K562 (cell line): ENCODE measurements around the gene MYB. TPM values are rescaled to one million over a fixed set of nuclear protein-coding genes. Genes with fewer than 3 reads are reported as not detected.

Source experiments
- ATF1 ChIP-seq, 2 experiments: fragments of 450-650 bp in 1 of 2; IDR thresholded peaks; 2 replicates each; pipeline ENCODE4 v1.6.1; 2016; ENCODE audit warnings: missing compliant biosample characterization in 1 of 2, missing genetic modification characterization in 1 of 2
- BDP1 ChIP-seq: IDR thresholded peaks from 3 replicates; pipeline ENCODE4 v1.6.1; 2011; ENCODE audit not compliant: insufficient read length, insufficient read depth
- CREB1 ChIP-seq, 2 experiments: sonication (generic) in 1 of 2; formaldehyde crosslinking in 1 of 2; IDR thresholded peaks; 2 replicates each; pipeline versions ENCODE4 v1.6.1 to v1.8.0; 2012 to 2022; ENCODE audit warnings: inconsistent platforms in 1 of 2, mild to moderate bottlenecking in 1 of 2, missing genetic modification reagents in 1 of 2, moderate library complexity in 1 of 2
- CTBP1 ChIP-seq: fragments of 450-650 bp; IDR thresholded peaks from 2 replicates; pipeline ENCODE4 v1.6.1; 2016; ENCODE audit warnings: borderline replicate concordance
- FOSL1 ChIP-seq: fragments of 200-800 bp; sonication (Bioruptor generic); conservative IDR thresholded peaks from 2 replicates; pipeline ENCODE4 v1.6.1; 2016; ENCODE audit warnings: missing genetic modification characterization, missing compliant biosample characterization
- FOXJ2 ChIP-seq: fragments of 200-800 bp; sonication (Bioruptor generic); IDR thresholded peaks from 2 replicates; pipeline ENCODE4 v1.6.1; 2016; ENCODE audit warnings: missing genetic modification characterization, missing compliant biosample characterization
- GTF2F1 ChIP-seq: IDR thresholded peaks from 2 replicates; pipeline ENCODE4 v1.6.1; 2011; ENCODE audit warnings: low read depth, low read length, improper control_type of control experiment
- MAFK ChIP-seq: IDR thresholded peaks from 2 replicates; pipeline ENCODE4 v1.6.1; 2011; ENCODE audit warnings: low read length, improper control_type of control experiment
- MCM2 ChIP-seq: fragments of 450-650 bp; IDR thresholded peaks from 2 replicates; pipeline ENCODE4 v1.6.1; 2017; ENCODE audit warnings: low read depth, mild to moderate bottlenecking
- NCOA2 ChIP-seq, 2 experiments: fragments of 450-650 bp; IDR thresholded peaks; 2 replicates each; pipeline ENCODE4 v1.6.1; 2018; ENCODE audit warnings: mild to moderate bottlenecking in 2 of 2, moderate library complexity in 1 of 2; ENCODE audit not compliant: partially characterized antibody in 2 of 2
- NFIC ChIP-seq: fragments of 450-650 bp; IDR thresholded peaks from 2 replicates; pipeline ENCODE4 v1.6.1; 2017; ENCODE audit warnings: mild to moderate bottlenecking, inconsistent platforms
- PHB ChIP-seq: fragments of 250-450 bp; sonication (Bioruptor Pico); IDR thresholded peaks from 2 replicates; pipeline ENCODE4 v1.5.0; 2021
- PHB2 ChIP-seq: fragments of 450-650 bp; IDR thresholded peaks from 2 replicates; pipeline ENCODE4 v1.6.1; 2017; ENCODE audit warnings: low read depth
- POLR2G ChIP-seq: fragments of 200-400 bp; formaldehyde crosslinking; IDR thresholded peaks from 2 replicates; pipeline ENCODE4 v1.6.1; 2017; ENCODE audit warnings: low read depth, mild to moderate bottlenecking, antibody characterized with exemption, low read length, moderate library complexity
- RCOR1 ChIP-seq, 2 experiments: IDR thresholded peaks; 2 replicates each; pipeline ENCODE4 v1.6.1; 2012; ENCODE audit warnings: low read depth in 2 of 2, low read length in 2 of 2, borderline replicate concordance in 1 of 2, improper control_type of control experiment in 1 of 2
- U2AF2 ChIP-seq: fragments of 200-400 bp; formaldehyde crosslinking; optimal IDR thresholded peaks from 2 replicates; pipeline ENCODE3; 2017; ENCODE audit warnings: low read depth, mild to moderate bottlenecking, low read length
- WHSC1 ChIP-seq: IDR thresholded peaks from one replicate; pipeline ENCODE4 v1.6.1; 2012; ENCODE audit warnings: low read length, control low read depth, inconsistent platforms
- ZSCAN32 ChIP-seq: fragments of 450-650 bp; formaldehyde crosslinking; IDR thresholded peaks from 2 replicates; pipeline ENCODE4 v1.4.0; 2020; ENCODE audit warnings: mild to moderate bottlenecking, moderate library complexity
- polyA plus RNA-seq, 8 experiments: library from polyadenylated mRNA; depleted of rRNA in 4 of 8; stranded (reverse) in 5 of 8; unstranded in 3 of 8; fragments of >200 nt; fragmentation: Nextera tagmentation in 2 of 8; fragmentation: Illumina TruSeq in 1 of 8; extraction: Ambion mirVana in 2 of 8; extraction: Trizol in 1 of 8; gene quantifications; 2 replicates each; pipeline versions ENCODE4 v1.2.1 to v1.2.3, GENCODE V29; 2011 to 2014; ENCODE audit warnings: inconsistent platforms in 1 of 8, missing spikeins in 1 of 8
- total RNA-seq, 7 experiments: library from RNA; depleted of rRNA in 6 of 7; stranded (reverse); fragments of >200 nt in 6 of 7; fragmentation: Illumina TruSeq in 2 of 7; extraction: Trizol in 2 of 7; gene quantifications; 2 replicates each; pipeline versions ENCODE4 v1.2.1 to v1.2.3, GENCODE V29; 2011 to 2021; ENCODE audit warnings: low replicate concordance in 1 of 7
- TF ChIP-seq, protein P1 (sequence below): fragments of 250-450 bp; sonication (Bioruptor Pico); IDR thresholded peaks from 2 replicates; pipeline ENCODE4 v1.4.0; 2020; ENCODE audit warnings: mild to moderate bottlenecking
- TF ChIP-seq, protein P2 (sequence below): fragments of 250-450 bp; sonication (Bioruptor Pico); IDR thresholded peaks from 2 replicates; pipeline ENCODE4 v1.9.0; 2021; ENCODE audit warnings: mild to moderate bottlenecking
- TF ChIP-seq, protein P3 (sequence below): sonication (generic); formaldehyde crosslinking; IDR thresholded peaks from 2 replicates; pipeline ENCODE4 v1.8.0; 2022; ENCODE audit warnings: mild to moderate bottlenecking, low read depth, missing genetic modification reagents
- TF ChIP-seq, protein P4 (sequence below): fragments of 250-450 bp; sonication (Bioruptor Pico); IDR thresholded peaks from 2 replicates; pipeline ENCODE4 v1.8.0; 2021; ENCODE audit warnings: moderate library complexity, mild to moderate bottlenecking, inconsistent platforms
- TF ChIP-seq, protein P5 (sequence below): fragments of 250-450 bp; sonication (Bioruptor Pico); IDR thresholded peaks from 2 replicates; pipeline ENCODE4 v1.6.1; 2021; ENCODE audit warnings: mild to moderate bottlenecking

MYB gene
- total and polyA plus RNA-seq, 9 of the 15 experiments (the other 6 are each of a cell fraction or from before 2014, with no cell fraction given): 35.8 to 218 (median 140) TPM

DNA sequence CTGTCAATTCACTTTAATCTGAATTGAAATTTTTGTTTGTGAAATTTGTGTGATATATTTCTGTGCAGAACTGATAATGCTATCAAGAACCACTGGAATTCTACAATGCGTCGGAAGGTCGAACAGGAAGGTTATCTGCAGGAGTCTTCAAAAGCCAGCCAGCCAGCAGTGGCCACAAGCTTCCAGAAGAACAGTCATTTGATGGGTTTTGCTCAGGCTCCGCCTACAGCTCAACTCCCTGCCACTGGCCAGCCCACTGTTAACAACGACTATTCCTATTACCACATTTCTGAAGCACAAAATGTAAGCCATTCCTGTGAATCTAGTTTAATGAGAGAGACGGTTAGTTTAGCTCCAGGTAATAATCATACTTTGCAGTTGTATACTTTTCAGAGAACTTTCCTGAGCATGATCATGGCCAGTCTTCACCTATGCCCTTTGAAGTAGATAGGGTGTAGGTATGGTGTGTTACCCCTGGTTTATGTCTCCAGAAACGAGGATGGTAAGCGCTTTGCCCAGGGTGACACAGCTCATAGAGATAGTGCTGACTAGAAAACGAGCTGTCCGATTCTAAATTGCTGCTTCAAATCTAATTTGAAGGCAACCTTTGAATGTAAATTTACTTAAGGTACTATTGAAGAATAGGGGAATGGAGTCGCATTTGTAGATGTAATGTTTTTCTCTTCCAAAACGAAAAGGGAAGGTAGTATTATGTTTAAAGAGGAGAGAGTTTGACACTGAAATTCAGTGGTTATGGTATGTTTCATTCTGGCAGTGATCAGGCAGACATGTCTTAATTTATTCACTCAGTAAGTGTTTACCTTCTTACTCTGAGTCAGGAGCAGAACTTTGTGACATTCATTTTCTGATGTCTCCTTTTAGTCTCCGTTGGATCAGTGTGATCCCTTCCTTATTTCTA, 11.4 kb downstream of the MYB start (continued):
- TF ChIP-seq, protein P1, sequence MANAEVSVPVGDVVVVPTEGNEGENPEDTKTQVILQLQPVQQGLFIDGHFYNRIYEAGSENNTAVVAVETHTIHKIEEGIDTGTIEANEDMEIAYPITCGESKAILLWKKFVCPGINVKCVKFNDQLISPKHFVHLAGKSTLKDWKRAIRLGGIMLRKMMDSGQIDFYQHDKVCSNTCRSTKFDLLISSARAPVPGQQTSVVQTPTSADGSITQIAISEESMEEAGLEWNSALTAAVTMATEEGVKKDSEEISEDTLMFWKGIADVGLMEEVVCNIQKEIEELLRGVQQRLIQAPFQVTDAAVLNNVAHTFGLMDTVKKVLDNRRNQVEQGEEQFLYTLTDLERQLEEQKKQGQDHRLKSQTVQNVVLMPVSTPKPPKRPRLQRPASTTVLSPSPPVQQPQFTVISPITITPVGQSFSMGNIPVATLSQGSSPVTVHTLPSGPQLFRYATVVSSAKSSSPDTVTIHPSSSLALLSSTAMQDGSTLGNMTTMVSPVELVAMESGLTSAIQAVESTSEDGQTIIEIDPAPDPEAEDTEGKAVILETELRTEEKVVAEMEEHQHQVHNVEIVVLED: no peak
- TF ChIP-seq MCM2: no peak
- TF ChIP-seq, protein P2, sequence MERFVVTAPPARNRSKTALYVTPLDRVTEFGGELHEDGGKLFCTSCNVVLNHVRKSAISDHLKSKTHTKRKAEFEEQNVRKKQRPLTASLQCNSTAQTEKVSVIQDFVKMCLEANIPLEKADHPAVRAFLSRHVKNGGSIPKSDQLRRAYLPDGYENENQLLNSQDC (CRISPR knock-in tag): no peak
- no peak for TF ChIP-seq GTF2F1
- TF ChIP-seq, protein P3, sequence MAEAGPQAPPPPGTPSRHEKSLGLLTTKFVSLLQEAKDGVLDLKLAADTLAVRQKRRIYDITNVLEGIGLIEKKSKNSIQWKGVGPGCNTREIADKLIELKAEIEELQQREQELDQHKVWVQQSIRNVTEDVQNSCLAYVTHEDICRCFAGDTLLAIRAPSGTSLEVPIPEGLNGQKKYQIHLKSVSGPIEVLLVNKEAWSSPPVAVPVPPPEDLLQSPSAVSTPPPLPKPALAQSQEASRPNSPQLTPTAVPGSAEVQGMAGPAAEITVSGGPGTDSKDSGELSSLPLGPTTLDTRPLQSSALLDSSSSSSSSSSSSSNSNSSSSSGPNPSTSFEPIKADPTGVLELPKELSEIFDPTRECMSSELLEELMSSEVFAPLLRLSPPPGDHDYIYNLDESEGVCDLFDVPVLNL (CRISPR knock-in tag): no peak
- no peak for TF ChIP-seq NFIC
- no peak for TF ChIP-seq ATF1 (CRISPR knock-in tag; IDR thresholded peaks at IDR 0.05)
- TF ChIP-seq ATF1 (tag; IDR thresholded peaks at IDR 0.05): peak; percentile 35; the same call in 1 of the 2 replicates
- TF ChIP-seq CTBP1: peak; percentile 7; the same call in 1 of the 2 replicates
- TF ChIP-seq, protein P4, sequence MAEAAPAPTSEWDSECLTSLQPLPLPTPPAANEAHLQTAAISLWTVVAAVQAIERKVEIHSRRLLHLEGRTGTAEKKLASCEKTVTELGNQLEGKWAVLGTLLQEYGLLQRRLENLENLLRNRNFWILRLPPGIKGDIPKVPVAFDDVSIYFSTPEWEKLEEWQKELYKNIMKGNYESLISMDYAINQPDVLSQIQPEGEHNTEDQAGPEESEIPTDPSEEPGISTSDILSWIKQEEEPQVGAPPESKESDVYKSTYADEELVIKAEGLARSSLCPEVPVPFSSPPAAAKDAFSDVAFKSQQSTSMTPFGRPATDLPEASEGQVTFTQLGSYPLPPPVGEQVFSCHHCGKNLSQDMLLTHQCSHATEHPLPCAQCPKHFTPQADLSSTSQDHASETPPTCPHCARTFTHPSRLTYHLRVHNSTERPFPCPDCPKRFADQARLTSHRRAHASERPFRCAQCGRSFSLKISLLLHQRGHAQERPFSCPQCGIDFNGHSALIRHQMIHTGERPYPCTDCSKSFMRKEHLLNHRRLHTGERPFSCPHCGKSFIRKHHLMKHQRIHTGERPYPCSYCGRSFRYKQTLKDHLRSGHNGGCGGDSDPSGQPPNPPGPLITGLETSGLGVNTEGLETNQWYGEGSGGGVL (CRISPR knock-in tag): 0 out of 2 replicates have a peak, but pooled peaks have one; percentile 12
- TF ChIP-seq U2AF2: no peak
- 0 out of 2 replicates have a peak, but pooled peaks have one; percentile 16 for TF ChIP-seq PHB (CRISPR knock-in tag)
- TF ChIP-seq BDP1: no peak
- 0 out of 2 replicates have a peak, but pooled peaks have one; percentile 13 for TF ChIP-seq POLR2G
- no peak for TF ChIP-seq NCOA2 (IDR thresholded peaks at IDR 0.05; ENCODE audit: partially characterized antibody in 2 of 2)
- TF ChIP-seq FOXJ2: no peak
- TF ChIP-seq WHSC1: no peak
- TF ChIP-seq FOSL1 (tag): peak; percentile 52; the same call in 1 of the 2 replicates
- no peak for TF ChIP-seq ZSCAN32
- TF ChIP-seq, protein P5, sequence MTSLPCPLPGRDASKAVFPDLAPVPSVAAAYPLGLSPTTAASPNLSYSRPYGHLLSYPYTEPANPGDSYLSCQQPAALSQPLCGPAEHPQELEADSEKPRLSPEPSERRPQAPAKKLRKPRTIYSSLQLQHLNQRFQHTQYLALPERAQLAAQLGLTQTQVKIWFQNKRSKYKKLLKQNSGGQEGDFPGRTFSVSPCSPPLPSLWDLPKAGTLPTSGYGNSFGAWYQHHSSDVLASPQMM (CRISPR knock-in tag): no peak
- no peak for TF ChIP-seq MAFK
- no peak for TF ChIP-seq CREB1 (IDR thresholded peaks at IDR 0.05)
- TF ChIP-seq CREB1 (CRISPR knock-in tag; IDR thresholded peaks at IDR 0.05): no peak
- TF ChIP-seq PHB2: no peak
- peak in 1 of 2 experiments; percentile 68; a peak in 1 of 4 replicates for TF ChIP-seq RCOR1 (IDR thresholded peaks at IDR 0.05; ENCODE audit: borderline replicate concordance in 1 of 2, low read depth in 2 of 2, low read length in 2 of 2)
